Natural killer cell (primary cell): Measurements from ENCODE around the gene MAP4K3. TPM values are rescaled to one million over a fixed set of nuclear protein-coding genes. Genes with fewer than 3 reads are reported as not detected.

ENCODE experiments used
- ATAC-seq, 3 donors: fragments of 150-1000 bp in 2 of 3; fragments of 200-7000 bp in 1 of 3; cut with Tn5 transposase; 1 replicate in 1 of 3; 2 replicates in 2 of 3; pipeline ENCODE4 v1.10.0; 2021; ENCODE audit warnings: mild to moderate bottlenecking in 2 of 3, moderate library complexity in 2 of 3
- DNase-seq, 2 donors: peaks; one replicate each; pipeline versions ENCODE4 v3.0.0 to v3.0.0-alpha.2; 2013 to 2021; ENCODE audit warnings: mixed read lengths in 1 of 2
- H3K27ac ChIP-seq: one replicate; pipeline ENCODE4 v1.5.1; 2013; ENCODE audit warnings: mild to moderate bottlenecking, low read length
- H3K27me3 ChIP-seq: one replicate; pipeline ENCODE4 v1.6.1; 2013; ENCODE audit warnings: low read length; ENCODE audit not compliant: control insufficient read depth, insufficient read depth
- H3K36me3 ChIP-seq: one replicate; pipeline ENCODE4 v1.6.1; 2013; ENCODE audit warnings: low read length; ENCODE audit not compliant: control insufficient read depth, insufficient read depth
- H3K4me1 ChIP-seq: one replicate; pipeline ENCODE4 v1.6.1; 2013; ENCODE audit warnings: low read length; ENCODE audit not compliant: control insufficient read depth, insufficient read depth
- H3K4me3 ChIP-seq: one replicate; pipeline ENCODE4 v1.5.1; 2013; ENCODE audit warnings: low read length
- H3K9me3 ChIP-seq: one replicate; pipeline ENCODE4 v1.6.1; 2013; ENCODE audit warnings: low read length; ENCODE audit not compliant: control insufficient read depth, insufficient read depth
- H3K27ac Mint-ChIP-seq, 2 donors: one replicate each; pipeline ENCODE4 v1.8.0; 2022; ENCODE audit warnings: mild to moderate bottlenecking in 2 of 2, mixed read lengths in 2 of 2, moderate library complexity in 1 of 2
- H3K27me3 Mint-ChIP-seq, 2 donors: one replicate each; pipeline ENCODE4 v1.8.0; 2022; ENCODE audit warnings: low read depth in 2 of 2, mixed read lengths in 2 of 2
- H3K36me3 Mint-ChIP-seq: one replicate; pipeline ENCODE4 v1.8.0; 2022; ENCODE audit warnings: mixed read lengths
- H3K4me1 Mint-ChIP-seq, 2 donors: one replicate each; pipeline ENCODE4 v1.8.0; 2022; ENCODE audit warnings: mixed read lengths in 2 of 2
- H3K4me3 Mint-ChIP-seq: one replicate; pipeline ENCODE4 v1.8.0; 2022; ENCODE audit warnings: mild to moderate bottlenecking, moderate library complexity, mixed read lengths
- H3K9me3 Mint-ChIP-seq, 2 donors: one replicate each; pipeline ENCODE4 v1.8.0; 2022; ENCODE audit warnings: mixed read lengths in 2 of 2
- CTCF ChIP-seq: fragments of 200-600 bp; IDR thresholded peaks from one replicate; pipeline ENCODE4 v1.8.0; 2022; ENCODE audit warnings: antibody characterized with exemption
- WGBS: methylation state at CpG from one replicate; pipeline ENCODE4 v1.1.7; 2013; ENCODE audit warnings: missing lambda C conversion rate; ENCODE audit not compliant: insufficient coverage; 5-methylcytosine and 5-hydroxymethylcytosine counted together
- intact Hi-C: fragments of 100-400 bp; cut with micrococcal nuclease; formaldehyde crosslinking; loops from one replicate; pipeline ENCODE4 v1.14.2; 2022
- total RNA-seq, 4 donors: library from RNA; stranded (reverse); fragments of 120-200 nt in 1 of 4; gene quantifications; one replicate each; pipeline versions ENCODE4 v1.2.3 to v1.2.4, GENCODE V29; 2013 to 2022

MAP4K3 gene
- total RNA-seq, 3 donors from 2014 or later (not counting 1 experiment from before 2014, with no cell fraction given): 17.3 to 25.9 (median 20.3) TPM

- ATAC-seq: no peak
- no peak for TF ChIP-seq CTCF
- Histone ChIP-seq H3K4me3 (no peak overlapping the region), H3K27me3 (no peaks in the 10 kb centered on the region), H3K4me1 (peaks cover 20% of the 10 kb centered on the region), H3K9me3 (no peaks in the 10 kb centered on the region), H3K36me3 (no peaks in the 10 kb centered on the region), H3K27ac (no peak overlapping the region)
- no peaks in the 10 kb centered on the region for H3K27me3 Mint-ChIP-seq
- intact Hi-C loops: no loop called here
- H3K27ac Mint-ChIP-seq: no peak overlapping the region
- H3K4me3 Mint-ChIP-seq: no peak overlapping the region
- WGBS: 89% methylated on average over 1 of the region's 1 CpG
- H3K4me1 Mint-ChIP-seq: peaks cover 32 to 34% of the 10 kb centered on the region in 2 donors
- no peaks in the 10 kb centered on the region for H3K9me3 Mint-ChIP-seq
- DNase-seq: no peak
- H3K36me3 Mint-ChIP-seq: no peaks in the 10 kb centered on the region
Measured at GRCh38 chr2:39213015-39213414, 224.1 kb downstream of the MAP4K3 start.

GRCh38 chr2:39210846-39211245 lies 226.2 kb downstream of the MAP4K3 start:
- H3K36me3 Mint-ChIP-seq: no peaks in the 10 kb centered on the region
- DNase-seq (no peak), ATAC-seq (no peak)
- Histone ChIP-seq H3K27ac (no peak overlapping the region), H3K36me3 (no peaks in the 10 kb centered on the region), H3K9me3 (no peaks in the 10 kb centered on the region), H3K4me1 (peaks cover 2% of the 10 kb centered on the region), H3K27me3 (no peaks in the 10 kb centered on the region), H3K4me3 (no peak overlapping the region)
- intact Hi-C loops: no loop called here
- TF ChIP-seq CTCF: no peak
- H3K9me3 Mint-ChIP-seq: no peaks in the 10 kb centered on the region
- WGBS: 95% methylated on average over 1 of the region's 1 CpG
- no peak overlapping the region for H3K27ac Mint-ChIP-seq
- H3K4me1 Mint-ChIP-seq: peaks cover 11 to 13% of the 10 kb centered on the region in 2 donors
- no peaks in the 10 kb centered on the region for H3K27me3 Mint-ChIP-seq
- H3K4me3 Mint-ChIP-seq: no peak overlapping the region

GRCh38 chr2:39203382-39203781 lies 233.7 kb downstream of the MAP4K3 start:
- H3K27ac Mint-ChIP-seq: no peak overlapping the region
- no peaks in the 10 kb centered on the region for H3K9me3 ChIP-seq
- peaks cover 0 to 5% of the 10 kb centered on the region in 2 donors for H3K4me1 Mint-ChIP-seq
- H3K4me3 ChIP-seq: no peak overlapping the region
- WGBS: 96% methylated on average over 4 of the region's 6 CpGs
- TF ChIP-seq CTCF: no peak
- H3K36me3 ChIP-seq: no peaks in the 10 kb centered on the region
- no peaks in the 10 kb centered on the region for H3K9me3 Mint-ChIP-seq
- no peak overlapping the region for H3K4me3 Mint-ChIP-seq
- no peaks in the 10 kb centered on the region for H3K4me1 ChIP-seq
- H3K27me3 Mint-ChIP-seq: peaks cover 0 to 3% of the 10 kb centered on the region in 2 donors
- H3K27ac ChIP-seq: no peak overlapping the region
- ATAC-seq (no peak), DNase-seq (no peak)
- no peaks in the 10 kb centered on the region for H3K36me3 Mint-ChIP-seq
- intact Hi-C loops: no loop called here
- no peaks in the 10 kb centered on the region for H3K27me3 ChIP-seq

GRCh38 chr2:39202639-39203369 lies 234.3 kb downstream of the MAP4K3 start:
- Mint-ChIP-seq H3K27ac (no peak overlapping the region), H3K9me3 (no peaks in the 10 kb centered on the region), H3K4me3 (no peak overlapping the region), H3K36me3 (no peaks in the 10 kb centered on the region), H3K27me3 (peaks cover 0 to 3% of the 10 kb centered on the region in 2 donors), H3K4me1 (peaks cover 0 to 5% of the 10 kb centered on the region in 2 donors)
- no peak for ATAC-seq
- intact Hi-C loops: no loop called here
- Histone ChIP-seq H3K27ac (no peak overlapping the region), H3K36me3 (no peaks in the 10 kb centered on the region), H3K4me3 (no peak overlapping the region), H3K27me3 (no peaks in the 10 kb centered on the region), H3K4me1 (no peaks in the 10 kb centered on the region), H3K9me3 (no peaks in the 10 kb centered on the region)
- 88% methylated on average over 1 of the region's 1 CpG for WGBS
- DNase-seq: no peak
- no peak for TF ChIP-seq CTCF
